Measurements from ENCODE around the gene ATG7. TPM values are rescaled to one million over a fixed set of nuclear protein-coding genes. Genes with fewer than 3 reads are reported as not detected.

Gene ATG7
- total RNA-seq, 2 experiments from 2014 or later = 21.7 to 28.4 TPM

- BruUV-seq (replicated peaks) = no TSS peak
- H3K79me2 ChIP-seq (ENCODE audit: insufficient read depth, low read depth, low read length) = no peaks in the 10 kb centered on the region
- H3K9me3 ChIP-seq (ENCODE audit: low read length) = no peaks in the 10 kb centered on the region
- no peak overlapping the region for H3K27ac ChIP-seq (ENCODE audit: low read depth, low read length, poor library complexity, severe bottlenecking)
- no peak overlapping the region for H2AFZ ChIP-seq (ENCODE audit: low read length)
- H3K36me3 ChIP-seq (ENCODE audit: insufficient read depth, low read length) = no peaks in the 10 kb centered on the region
- CTCF ChIA-PET (ENCODE audit: unreplicated experiment) = no interaction called here
- no peaks in the 10 kb centered on the region for H3K9me2 ChIP-seq (ENCODE audit: insufficient read depth, low read length)
- POLR2A ChIA-PET = interaction anchor here (0.6 kb wide), 1 partner anchor 52 kb away, joined by 3 read pairs; no protein-coding TSS in a partner anchor
- H3K4me1 ChIP-seq (ENCODE audit: insufficient read depth, low read length, poor library complexity, severe bottlenecking) = no peaks in the 10 kb centered on the region
- TF ChIP-seq CTCF (conservative IDR thresholded peaks at IDR 0.05; ENCODE audit: low read length) = no peak
- no peak for TF ChIP-seq EZH2phosphoT487 (IDR thresholded peaks at IDR 0.05; ENCODE audit: borderline replicate concordance, low read depth, low read length)
- H3K4me3 ChIP-seq (ENCODE audit: low read depth, low read length, poor library complexity, severe bottlenecking) = no peak overlapping the region
- no peaks in the 10 kb centered on the region for H4K20me1 ChIP-seq (ENCODE audit: insufficient read depth, low read length)
- no peak for DNase-seq (ENCODE audit: low spot score)
- intact Hi-C loops (cut with micrococcal nuclease; ENCODE audit: unreplicated experiment) = no loop called here
- H3K4me2 ChIP-seq (ENCODE audit: low read length) = no peak overlapping the region
Measured at GRCh38 chr3:11476735-11477144, 204.5 kb downstream of the ATG7 start.

GRCh38 chr3:11477407-11477911 lies 205.3 kb downstream of the ATG7 start:
- BruUV-seq (replicated peaks) = no TSS peak

More at GRCh38 chr3:11477407-11477911, 205.3 kb downstream of the ATG7 start:
- POLR2A ChIA-PET = interaction anchor here (0.6 kb wide), 1 partner anchor 744 kb away, joined by 3 read pairs; no protein-coding TSS in a partner anchor
- H3K36me3 ChIP-seq (ENCODE audit: insufficient read depth, low read length) = no peaks in the 10 kb centered on the region
- no peak overlapping the region for H2AFZ ChIP-seq (ENCODE audit: low read length)
- H4K20me1 ChIP-seq (ENCODE audit: insufficient read depth, low read length) = no peaks in the 10 kb centered on the region
- intact Hi-C loops (cut with micrococcal nuclease; ENCODE audit: unreplicated experiment) = no loop called here
- H3K79me2 ChIP-seq (ENCODE audit: insufficient read depth, low read depth, low read length) = no peaks in the 10 kb centered on the region
- no peaks in the 10 kb centered on the region for H3K4me1 ChIP-seq (ENCODE audit: insufficient read depth, low read length, poor library complexity, severe bottlenecking)
- H3K27ac ChIP-seq (ENCODE audit: low read depth, low read length, poor library complexity, severe bottlenecking) = no peak overlapping the region
- no peaks in the 10 kb centered on the region for H3K9me3 ChIP-seq (ENCODE audit: low read length)
- CTCF ChIA-PET (ENCODE audit: unreplicated experiment) = no interaction called here
- no peak overlapping the region for H3K4me2 ChIP-seq (ENCODE audit: low read length)
- H3K9me2 ChIP-seq (ENCODE audit: insufficient read depth, low read length) = no peaks in the 10 kb centered on the region
- TF ChIP-seq EZH2phosphoT487 (IDR thresholded peaks at IDR 0.05; ENCODE audit: borderline replicate concordance, low read depth, low read length) = no peak
- no peak for TF ChIP-seq CTCF (conservative IDR thresholded peaks at IDR 0.05; ENCODE audit: low read length)
- DNase-seq (ENCODE audit: low spot score) = no peak
- H3K4me3 ChIP-seq (ENCODE audit: low read depth, low read length, poor library complexity, severe bottlenecking) = no peak overlapping the region

Data from OCI-LY7 (cell line).